Left renal cortex interstitium (tissue), 4 donors: ENCODE measurements around the gene CD200. TPM values are rescaled to one million over a fixed set of nuclear protein-coding genes. Genes with fewer than 3 reads are reported as not detected.
"Not testable (repeated sequence)": the region's sequence is repeated elsewhere in the genome, so short reads cannot be mapped to it uniquely, and the experiment has no call there.

Experiments
- DNase-seq, 4 donors: peaks; one replicate each; pipeline ENCODE4 v3.0.0-alpha.2; 2013; ENCODE audit warnings: low read depth in 4 of 4, low spot score in 2 of 4, missing footprints in 1 of 4
- polyA plus RNA-seq, 4 donors: library from polyadenylated mRNA; unstranded; fragments of 120-200 nt; gene quantifications; one replicate each; pipeline ENCODE4 v1.2.1, GENCODE V29; 2013; ENCODE audit not compliant: insufficient read length in 4 of 4

CD200 gene
- polyA plus RNA-seq, 4 donors: 34.0 to 41.8 (median 36.5) TPM

GRCh38 chr3:112381673-112382542 lies 49.0 kb downstream of the CD200 start:
- DNase-seq: no peak

- DNase-seq: no peak
These were observed 49.7 kb downstream of the CD200 start for GRCh38 chr3:112382543-112383160.

- DNase-seq: no peak
These were observed 51.8 kb downstream of the CD200 start for GRCh38 chr3:112384769-112385168.

GRCh38 chr3:112388972-112389371 lies 56.0 kb downstream of the CD200 start:
- no peak for DNase-seq

- no peak for DNase-seq
These were observed 57.0 kb downstream of the CD200 start for GRCh38 chr3:112389961-112390360.

GRCh38 chr3:112390783-112391641 lies 58.1 kb downstream of the CD200 start:
- DNase-seq: no peak

GRCh38 chr3:112391648-112392047 lies 58.7 kb downstream of the CD200 start:
- DNase-seq: no peak

GRCh38 chr3:112392393-112393359 lies 59.7 kb downstream of the CD200 start:
- DNase-seq: no peak

- DNase-seq: no peak
These were observed 60.4 kb downstream of the CD200 start for GRCh38 chr3:112393360-112393728.

GRCh38 chr3:112394003-112394640 lies 61.2 kb downstream of the CD200 start:
- DNase-seq: no peak

GRCh38 chr3:112395181-112395895 lies 62.4 kb downstream of the CD200 start:
- DNase-seq: no peak

GRCh38 chr3:112395896-112396290 lies 62.9 kb downstream of the CD200 start:
- DNase-seq: no peak

GRCh38 chr3:112397556-112397955 lies 64.6 kb downstream of the CD200 start:
- DNase-seq: no peak

- no peak for DNase-seq
These were observed 66.1 kb downstream of the CD200 start for GRCh38 chr3:112399064-112399463.

GRCh38 chr3:112399554-112399953 lies 66.6 kb downstream of the CD200 start:
- DNase-seq: not testable (repeated sequence)

GRCh38 chr3:112400317-112400716 lies 67.4 kb downstream of the CD200 start:
- DNase-seq: not testable (repeated sequence)

GRCh38 chr3:112401617-112402016 lies 68.7 kb downstream of the CD200 start:
- no peak for DNase-seq

- DNase-seq: no peak
These were observed 70.1 kb downstream of the CD200 start for GRCh38 chr3:112403103-112403502.
